ENCODE results near the gene DDX59. TPM values are rescaled to one million over a fixed set of nuclear protein-coding genes. Genes with fewer than 3 reads are reported as not detected.
A peak's percentile ranks its signal among the peaks of the same experiment; 100 is the strongest.

DDX59 gene
- total RNA-seq, 4 donors from 2014 or later = 36.7 to 52.7 (median 39.5) TPM

- Histone ChIP-seq H3K4me3 (peak overlapping the region; percentile 74 to 78 (median 74)), H3K9me3 (no peaks in the 10 kb centered on the region), H3K27ac (no peak overlapping the region), H3K27me3 (no peaks in the 10 kb centered on the region), H3K4me1 (peaks cover 3 to 15% of the 10 kb centered on the region in 2 donors), H3K36me3 (no peaks in the 10 kb centered on the region)
- intact Hi-C loops (cut with DNase I; ENCODE audit: low total_unique reads) = loop anchor here (1.0 to 10.0 kb wide), 4 partner anchors 49 to 405 kb away; partner anchors contain the start of genes CAMSAP2, DDX59 and KIF21B
- in situ Hi-C loops (cut with MboI; ENCODE audit: low sequenced_read_pairs in 4 of 4) = loop anchor here (5.0 to 25.0 kb wide), 4 partner anchors 175 to 417 kb away; no protein-coding TSS in a partner anchor
- no peak for ATAC-seq
- DNase-seq = no peak
- TF ChIP-seq CTCF (IDR thresholded peaks at IDR 0.05 in 4 of 5, conservative IDR thresholded peaks at IDR 0.05 in 1 of 5) (no peak), POLR2A (IDR thresholded peaks at IDR 0.05) (no peak)
These were observed 49.8 kb downstream of the DDX59 start for GRCh38 chr1:200619894-200620272.

GRCh38 chr1:200610846-200611245 lies 58.9 kb downstream of the DDX59 start:
- Histone ChIP-seq H3K27me3 (no peaks in the 10 kb centered on the region), H3K36me3 (no peaks in the 10 kb centered on the region), H3K4me3 (no peak overlapping the region), H3K4me1 (no peaks in the 10 kb centered on the region), H3K27ac (no peak overlapping the region), H3K9me3 (no peaks in the 10 kb centered on the region)
- TF ChIP-seq CTCF (IDR thresholded peaks at IDR 0.05 in 4 of 5, conservative IDR thresholded peaks at IDR 0.05 in 1 of 5) = no peak
- no peak for TF ChIP-seq POLR2A (IDR thresholded peaks at IDR 0.05)
- DNase-seq (no peak), ATAC-seq (no peak)
- intact Hi-C loops (cut with DNase I; ENCODE audit: low total_unique reads) = no loop called here
- in situ Hi-C loops (cut with MboI; ENCODE audit: low sequenced_read_pairs in 4 of 4) = loop anchor here in 1 of 4 donors (25.0 kb wide), 1 partner anchor 426 kb away; no protein-coding TSS in a partner anchor

GRCh38 chr1:200602632-200603031 lies 67.1 kb downstream of the DDX59 start:
- ATAC-seq (no peak), DNase-seq (no peak)
- no peaks in the 10 kb centered on the region for H3K36me3 ChIP-seq
- no peak overlapping the region for H3K27ac ChIP-seq
- TF ChIP-seq CTCF (IDR thresholded peaks at IDR 0.05 in 4 of 5, conservative IDR thresholded peaks at IDR 0.05 in 1 of 5) (no peak), POLR2A (IDR thresholded peaks at IDR 0.05) (no peak)
- in situ Hi-C loops (cut with MboI; ENCODE audit: low sequenced_read_pairs in 4 of 4) = loop anchor here in 1 of 4 donors (25.0 kb wide), 1 partner anchor 435 kb away; no protein-coding TSS in a partner anchor
- no peak overlapping the region for H3K4me3 ChIP-seq
- no peaks in the 10 kb centered on the region for H3K27me3 ChIP-seq
- no peaks in the 10 kb centered on the region for H3K9me3 ChIP-seq
- H3K4me1 ChIP-seq = no peaks in the 10 kb centered on the region
- intact Hi-C loops (cut with DNase I; ENCODE audit: low total_unique reads) = no loop called here

Other genes with a start within 250 kb of the DDX59 start
- gene KIF14, start 49.2 kb downstream of the DDX59 start, total RNA-seq = under 1 TPM; 0.03 to 0.19 (median 0.07) TPM
- 10 to 100 TPM; 39.3 to 63.9 (median 54.2) TPM for gene CAMSAP2, start 69.0 kb upstream of the DDX59 start, total RNA-seq
- gene GPR25, start 203.1 kb upstream of the DDX59 start, total RNA-seq = under 1 TPM in 1 of 4 donors, not detected in 3; 0.24 TPM
- under 1 TPM in 1 of 4 donors, not detected in 3; 0.58 TPM for gene INAVA, start 225.0 kb upstream of the DDX59 start, total RNA-seq

Data from gastrocnemius medialis (tissue), 4 donors.